K562 (cell line): ENCODE results near the gene COQ8A. TPM values are rescaled to one million over a fixed set of nuclear protein-coding genes. Genes with fewer than 3 reads are reported as not detected.
A peak's percentile ranks its signal among the peaks of the same experiment; 100 is the strongest.

Source experiments
- ATF4 ChIP-seq: fragments of 450-650 bp; formaldehyde crosslinking; IDR thresholded peaks from 2 replicates; pipeline ENCODE4 v1.4.0; 2022; ENCODE audit warnings: mild to moderate bottlenecking, moderate library complexity
- CHD4 ChIP-seq: fragments of 200-600 bp; sonication (generic); IDR thresholded peaks from 3 replicates; pipeline ENCODE4 v1.6.1; 2012; ENCODE audit warnings: low read depth, mild to moderate bottlenecking, mixed read lengths, low read length, inconsistent platforms; ENCODE audit not compliant: insufficient read depth, insufficient replicate concordance, poor library complexity, severe bottlenecking
- DMBX1 ChIP-seq: fragments of 250-450 bp; sonication (Bioruptor Pico); IDR thresholded peaks from 2 replicates; pipeline ENCODE4 v1.8.0; 2022; ENCODE audit warnings: inconsistent platforms, mild to moderate bottlenecking, moderate library complexity, borderline replicate concordance
- DNMT1 ChIP-seq: fragments of 450-650 bp; IDR thresholded peaks from 2 replicates; pipeline ENCODE4 v1.6.1; 2016; ENCODE audit warnings: antibody characterized with exemption, mild to moderate bottlenecking
- HNRNPLL ChIP-seq: fragments of 200-400 bp; formaldehyde crosslinking; IDR thresholded peaks from 2 replicates; pipeline ENCODE4 v1.6.1; 2017; ENCODE audit warnings: low read length, low read depth, mild to moderate bottlenecking; ENCODE audit not compliant: poor library complexity, severe bottlenecking
- IRF2 ChIP-seq: sonication (generic); formaldehyde crosslinking; IDR thresholded peaks from 2 replicates; pipeline ENCODE4 v1.8.1; 2022; ENCODE audit warnings: mild to moderate bottlenecking, missing genetic modification reagents
- KAT8 ChIP-seq: fragments of 450-650 bp; IDR thresholded peaks from 2 replicates; pipeline ENCODE4 v1.6.1; 2016; ENCODE audit warnings: low read depth, mild to moderate bottlenecking
- MYC ChIP-seq, 2 experiments: fragments of 250-450 bp in 1 of 2; sonication (Bioruptor Pico) in 1 of 2; IDR thresholded peaks; 2 replicates each; pipeline versions ENCODE4 v1.5.1 to v1.6.1; 2012 to 2021; ENCODE audit warnings: low read depth in 2 of 2, borderline replicate concordance in 1 of 2, improper control_type of control experiment in 1 of 2, low read length in 1 of 2, mild to moderate bottlenecking in 1 of 2, moderate library complexity in 1 of 2
- NCOA4 ChIP-seq: fragments of 450-650 bp; IDR thresholded peaks from 2 replicates; pipeline ENCODE4 v1.6.1; 2018; ENCODE audit warnings: mild to moderate bottlenecking; ENCODE audit not compliant: partially characterized antibody
- OTX1 ChIP-seq: fragments of 450-650 bp; formaldehyde crosslinking; IDR thresholded peaks from 2 replicates; pipeline ENCODE4 v1.4.0; 2022; ENCODE audit warnings: mild to moderate bottlenecking
- SRSF3 ChIP-seq: fragments of 200-400 bp; formaldehyde crosslinking; IDR thresholded peaks from 2 replicates; pipeline ENCODE4 v1.6.1; 2016; ENCODE audit warnings: mild to moderate bottlenecking, low read length, moderate library complexity; ENCODE audit not compliant: insufficient read depth
- ZBTB2 ChIP-seq: fragments of 450-650 bp; IDR thresholded peaks from 2 replicates; pipeline ENCODE4 v1.6.1; 2016; ENCODE audit warnings: antibody characterized with exemption
- ZNF347 ChIP-seq: fragments of 450-650 bp; formaldehyde crosslinking; IDR thresholded peaks from 2 replicates; pipeline ENCODE4 v1.4.0; 2020; ENCODE audit warnings: low read depth, mild to moderate bottlenecking, moderate library complexity
- ZNF551 ChIP-seq: fragments of 250-450 bp; sonication (Bioruptor Pico); IDR thresholded peaks from 2 replicates; pipeline ENCODE4 v1.5.0; 2021; ENCODE audit warnings: mild to moderate bottlenecking, moderate library complexity
- ZNF696 ChIP-seq: fragments of 250-450 bp; sonication (Bioruptor Pico); conservative IDR thresholded peaks from 2 replicates; pipeline ENCODE4 v1.4.0; 2020; ENCODE audit warnings: mild to moderate bottlenecking, moderate library complexity
- ZNF699 ChIP-seq: fragments of 250-450 bp; sonication (Bioruptor Pico); IDR thresholded peaks from 2 replicates; pipeline ENCODE4 v1.8.0; 2021; ENCODE audit warnings: mild to moderate bottlenecking, moderate library complexity; ENCODE audit not compliant: insufficient replicate concordance
- ZNF717 ChIP-seq: fragments of 250-450 bp; sonication (Bioruptor Pico); IDR thresholded peaks from 2 replicates; pipeline ENCODE4 v1.5.0; 2021
- polyA plus RNA-seq, 8 experiments: library from polyadenylated mRNA; depleted of rRNA in 4 of 8; stranded (reverse) in 5 of 8; unstranded in 3 of 8; fragments of >200 nt; fragmentation: Nextera tagmentation in 2 of 8; fragmentation: Illumina TruSeq in 1 of 8; extraction: Ambion mirVana in 2 of 8; extraction: Trizol in 1 of 8; gene quantifications; 2 replicates each; pipeline versions ENCODE4 v1.2.1 to v1.2.3, GENCODE V29; 2011 to 2014; ENCODE audit warnings: inconsistent platforms in 1 of 8, missing spikeins in 1 of 8
- total RNA-seq, 7 experiments: library from RNA; depleted of rRNA in 6 of 7; stranded (reverse); fragments of >200 nt in 6 of 7; fragmentation: Illumina TruSeq in 2 of 7; extraction: Trizol in 2 of 7; gene quantifications; 2 replicates each; pipeline versions ENCODE4 v1.2.1 to v1.2.3, GENCODE V29; 2011 to 2021; ENCODE audit warnings: low replicate concordance in 1 of 7
- TF ChIP-seq, protein P1 (sequence below): sonication (generic); formaldehyde crosslinking; IDR thresholded peaks from 2 replicates; pipeline ENCODE4 v1.9.0; 2022; ENCODE audit warnings: mild to moderate bottlenecking, missing genetic modification reagents
- TF ChIP-seq, protein P2 (sequence below): sonication (generic); formaldehyde crosslinking; IDR thresholded peaks from 2 replicates; pipeline ENCODE4 v1.8.0; 2022; ENCODE audit warnings: mild to moderate bottlenecking, missing genetic modification reagents
- TF ChIP-seq, protein P3 (sequence below): sonication (generic); formaldehyde crosslinking; IDR thresholded peaks from 2 replicates; pipeline ENCODE4 v1.8.1; 2023; ENCODE audit warnings: mild to moderate bottlenecking, missing genetic modification reagents, moderate library complexity

The COQ8A gene
- total and polyA plus RNA-seq, 9 of the 15 experiments (the other 6 are each of a cell fraction or from before 2014, with no cell fraction given) = 2.6 to 54.3 (median 32.4) TPM

- TF ChIP-seq SRSF3 (no peak), ZBTB2 (no peak), CHD4 (no peak), ZNF699 (CRISPR knock-in tag) (no peak), ZNF717 (no peak), OTX1 (CRISPR knock-in tag) (no peak), DMBX1 (CRISPR knock-in tag) (peak; percentile 68; the same call in 1 of the 2 replicates), KAT8 (no peak), HNRNPLL (peak; percentile 67), ZNF347 (no peak), MYC (IDR thresholded peaks at IDR 0.05; ENCODE audit: low read depth, low read length) (peak; percentile 94), MYC (CRISPR knock-in tag; IDR thresholded peaks at IDR 0.05; ENCODE audit: borderline replicate concordance, low read depth) (peak; percentile 57; the same call in 1 of the 2 replicates), IRF2 (CRISPR knock-in tag) (peak; percentile 80; the same call in 1 of the 2 replicates), ZNF551 (CRISPR knock-in tag) (no peak), ZNF696 (no peak), NCOA4 (no peak), ATF4 (CRISPR knock-in tag) (0 out of 2 replicates have a peak, but pooled peaks have one; percentile 33), DNMT1 (no peak)
- TF ChIP-seq, protein P1, sequence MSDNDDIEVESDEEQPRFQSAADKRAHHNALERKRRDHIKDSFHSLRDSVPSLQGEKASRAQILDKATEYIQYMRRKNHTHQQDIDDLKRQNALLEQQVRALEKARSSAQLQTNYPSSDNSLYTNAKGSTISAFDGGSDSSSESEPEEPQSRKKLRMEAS (CRISPR knock-in tag) = peak; percentile 99
- TF ChIP-seq, protein P2, sequence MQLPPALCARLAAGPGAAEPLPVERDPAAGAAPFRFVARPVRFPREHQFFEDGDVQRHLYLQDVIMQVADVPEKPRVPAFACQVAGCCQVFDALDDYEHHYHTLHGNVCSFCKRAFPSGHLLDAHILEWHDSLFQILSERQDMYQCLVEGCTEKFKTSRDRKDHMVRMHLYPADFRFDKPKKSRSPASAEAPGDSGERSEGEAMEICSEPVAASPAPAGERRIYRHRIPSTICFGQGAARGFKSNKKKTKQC (CRISPR knock-in tag) = peak; percentile 88
- TF ChIP-seq, protein P3, sequence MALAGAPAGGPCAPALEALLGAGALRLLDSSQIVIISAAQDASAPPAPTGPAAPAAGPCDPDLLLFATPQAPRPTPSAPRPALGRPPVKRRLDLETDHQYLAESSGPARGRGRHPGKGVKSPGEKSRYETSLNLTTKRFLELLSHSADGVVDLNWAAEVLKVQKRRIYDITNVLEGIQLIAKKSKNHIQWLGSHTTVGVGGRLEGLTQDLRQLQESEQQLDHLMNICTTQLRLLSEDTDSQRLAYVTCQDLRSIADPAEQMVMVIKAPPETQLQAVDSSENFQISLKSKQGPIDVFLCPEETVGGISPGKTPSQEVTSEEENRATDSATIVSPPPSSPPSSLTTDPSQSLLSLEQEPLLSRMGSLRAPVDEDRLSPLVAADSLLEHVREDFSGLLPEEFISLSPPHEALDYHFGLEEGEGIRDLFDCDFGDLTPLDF = peak; percentile 85; the same call in 1 of the 2 replicates
Observed at GRCh38 chr1:226940029-226940805, at the start of gene COQ8A (continued).
